ENCODE data around the gene UBE2F. TPM values are rescaled to one million over a fixed set of nuclear protein-coding genes. Genes with fewer than 3 reads are reported as not detected.

Gene UBE2F
- total and polyA plus RNA-seq, 9 of the 15 experiments (the other 6 are each of a cell fraction or from before 2014, with no cell fraction given): 18.1 to 88.1 (median 53.0) TPM

DNA sequence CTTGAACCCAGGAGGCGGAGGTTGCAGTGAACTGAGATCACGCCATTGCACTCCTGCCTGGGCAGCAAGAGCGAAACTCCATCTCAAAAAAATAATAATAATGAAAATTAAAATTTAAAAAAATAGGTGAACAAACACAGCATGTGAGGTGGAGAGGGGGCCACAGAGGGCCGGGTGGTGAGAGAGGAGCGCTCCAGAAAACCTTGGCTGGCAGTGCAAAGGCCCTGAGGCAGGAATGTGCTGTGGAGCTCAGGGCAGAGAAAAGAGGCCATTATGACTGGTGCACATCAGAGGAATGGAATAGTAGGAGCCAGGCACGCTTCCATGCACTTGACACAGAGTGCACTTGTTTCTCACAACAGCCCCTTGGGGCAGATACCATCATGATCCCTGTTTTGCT, 72.3 kb downstream of the UBE2F start:
- DNase-seq (ENCODE audit: extremely low read depth in 1 of 4, low spot score in 3 of 4) (no peak), ATAC-seq (no peak), FAIRE-seq (no peak)
- in situ Hi-C loops (cut with MboI): no loop called here
- H3K27ac ChIP-seq (ENCODE audit: extremely low read depth, low read depth, low read length): no peak overlapping the region
- TF ChIP-seq HMGXB4 (CRISPR knock-in tag; IDR thresholded peaks at IDR 0.05): no peak
- peak; percentile 30 for TF ChIP-seq RBM25 (IDR thresholded peaks at IDR 0.05; ENCODE audit: low read depth, low read length, severe bottlenecking)
- no peak for TF ChIP-seq RAD51 (IDR thresholded peaks at IDR 0.05; ENCODE audit: borderline replicate concordance, low read depth)
- no peak overlapping the region for H3K9ac ChIP-seq (ENCODE audit: insufficient read depth in 1 of 2, low read depth in 2 of 2, low read length in 2 of 2)
- H3K27me3 ChIP-seq (ENCODE audit: control insufficient read depth in 2 of 2, insufficient read depth in 2 of 2, low read length in 2 of 2): no peaks in the 10 kb centered on the region
- POLR2A ChIA-PET: no interaction called here
- H3K79me2 ChIP-seq (ENCODE audit: control insufficient read depth, insufficient read depth, low read length): no peaks in the 10 kb centered on the region
- no TSS peak for BruUV-seq (replicated peaks)
- WGBS (ENCODE audit: insufficient coverage, low coverage, missing lambda C conversion rate): 96% methylated on average over 5 of the region's 6 CpGs
- H3K9me3 ChIP-seq (replicated peaks; ENCODE audit: control insufficient read depth, insufficient read depth, low read depth, low read length): no peaks in the 10 kb centered on the region
- H3K4me1 ChIP-seq (replicated peaks in 1 of 2; ENCODE audit: control insufficient read depth in 2 of 2, insufficient read depth in 2 of 2, low read length in 2 of 2): no peaks in the 10 kb centered on the region
- H3K9me1 ChIP-seq (ENCODE audit: control insufficient read depth, insufficient read depth, low read length): no peaks in the 10 kb centered on the region
- H3K4me3 ChIP-seq: no peak overlapping the region
- intact Hi-C loops (cut with micrococcal nuclease): no loop called here
- no peak overlapping the region for H2AFZ ChIP-seq (ENCODE audit: low read depth, low read length)
- no peak overlapping the region for H3K4me2 ChIP-seq (ENCODE audit: insufficient read depth, low read length)
- CTCF ChIA-PET (ENCODE audit: low intra/inter-chr PET ratio): no interaction called here
- H4K20me1 ChIP-seq (replicated peaks; ENCODE audit: control insufficient read depth, insufficient read depth, low read length): no peaks in the 10 kb centered on the region
- peaks cover 68% of the 10 kb centered on the region; the same call in 2 of the 3 replicates for H3K36me3 ChIP-seq (ENCODE audit: control insufficient read depth, insufficient read depth, low read length)

- H3K79me2 ChIP-seq (ENCODE audit: control insufficient read depth, insufficient read depth, low read length): no peaks in the 10 kb centered on the region
- no peaks in the 10 kb centered on the region for H3K9me1 ChIP-seq (ENCODE audit: control insufficient read depth, insufficient read depth, low read length)
- CTCF ChIA-PET (ENCODE audit: low intra/inter-chr PET ratio): no interaction called here
- H3K27me3 ChIP-seq (ENCODE audit: control insufficient read depth in 2 of 2, insufficient read depth in 2 of 2, low read length in 2 of 2): no peaks in the 10 kb centered on the region
- H3K36me3 ChIP-seq (ENCODE audit: control insufficient read depth, insufficient read depth, low read length): peaks cover 68% of the 10 kb centered on the region; the same call in 2 of the 3 replicates
- intact Hi-C loops (cut with micrococcal nuclease): no loop called here
- DNase-seq (ENCODE audit: extremely low read depth in 1 of 4, low spot score in 3 of 4) (no peak), FAIRE-seq (no peak), ATAC-seq (no peak)
- H3K9ac ChIP-seq (ENCODE audit: insufficient read depth in 1 of 2, low read depth in 2 of 2, low read length in 2 of 2): no peak overlapping the region
- H3K4me2 ChIP-seq (ENCODE audit: insufficient read depth, low read length): no peak overlapping the region
- in situ Hi-C loops (cut with MboI): no loop called here
- no peaks in the 10 kb centered on the region for H3K4me1 ChIP-seq (replicated peaks in 1 of 2; ENCODE audit: control insufficient read depth in 2 of 2, insufficient read depth in 2 of 2, low read length in 2 of 2)
- 94% methylated on average over 11 of the region's 11 CpGs for WGBS (ENCODE audit: insufficient coverage, low coverage, missing lambda C conversion rate)
- BruUV-seq (replicated peaks): no TSS peak
- POLR2A ChIA-PET: interaction anchor here (0.6 to 1.2 kb wide), 3 partner anchors 20 to 244 kb away, joined by 3 read pairs; no protein-coding TSS in a partner anchor
- H4K20me1 ChIP-seq (replicated peaks; ENCODE audit: control insufficient read depth, insufficient read depth, low read length): no peaks in the 10 kb centered on the region
- no peak overlapping the region for H3K4me3 ChIP-seq
- H2AFZ ChIP-seq (ENCODE audit: low read depth, low read length): no peak overlapping the region
- no peaks in the 10 kb centered on the region for H3K9me3 ChIP-seq (replicated peaks; ENCODE audit: control insufficient read depth, insufficient read depth, low read depth, low read length)
- no peak overlapping the region for H3K27ac ChIP-seq (ENCODE audit: extremely low read depth, low read depth, low read length)
- TF ChIP-seq HLTF (IDR thresholded peaks at IDR 0.05) (no peak), ZNF507 (tag; conservative IDR thresholded peaks at IDR 0.05) (no peak), CUX1 (CRISPR knock-in tag; IDR thresholded peaks at IDR 0.05) (no peak), FOXJ3 (CRISPR knock-in tag; IDR thresholded peaks at IDR 0.05) (no peak), MCM7 (IDR thresholded peaks at IDR 0.05) (no peak), RBBP5 (IDR thresholded peaks at IDR 0.05; ENCODE audit: borderline replicate concordance, insufficient read depth, low read length, poor library complexity, severe bottlenecking) (no peak)
These were observed 73.2 kb downstream of the UBE2F start for GRCh38 chr2:238039985-238040384.

All from K562 (cell line).